ENCODE measurements around the gene KRTAP10-7.

KRTAP10-7 gene

GRCh38 chr21:44575307-44576024, 24.9 kb upstream of the KRTAP10-7 start:
- TF ChIP-seq POLR2AphosphoS5 (IDR thresholded peaks at IDR 0.05; ENCODE audit: low read depth, low read length), result no peak
- no peak for TF ChIP-seq TAF1 (IDR thresholded peaks at IDR 0.05; ENCODE audit: borderline replicate concordance, insufficient read depth, low read length)
- TF ChIP-seq FOXP2 (optimal IDR thresholded peaks at IDR 0.05; ENCODE audit: borderline replicate concordance, extremely low read depth, extremely low read length, insufficient read depth), result no peak
- TF ChIP-seq, protein P1, sequence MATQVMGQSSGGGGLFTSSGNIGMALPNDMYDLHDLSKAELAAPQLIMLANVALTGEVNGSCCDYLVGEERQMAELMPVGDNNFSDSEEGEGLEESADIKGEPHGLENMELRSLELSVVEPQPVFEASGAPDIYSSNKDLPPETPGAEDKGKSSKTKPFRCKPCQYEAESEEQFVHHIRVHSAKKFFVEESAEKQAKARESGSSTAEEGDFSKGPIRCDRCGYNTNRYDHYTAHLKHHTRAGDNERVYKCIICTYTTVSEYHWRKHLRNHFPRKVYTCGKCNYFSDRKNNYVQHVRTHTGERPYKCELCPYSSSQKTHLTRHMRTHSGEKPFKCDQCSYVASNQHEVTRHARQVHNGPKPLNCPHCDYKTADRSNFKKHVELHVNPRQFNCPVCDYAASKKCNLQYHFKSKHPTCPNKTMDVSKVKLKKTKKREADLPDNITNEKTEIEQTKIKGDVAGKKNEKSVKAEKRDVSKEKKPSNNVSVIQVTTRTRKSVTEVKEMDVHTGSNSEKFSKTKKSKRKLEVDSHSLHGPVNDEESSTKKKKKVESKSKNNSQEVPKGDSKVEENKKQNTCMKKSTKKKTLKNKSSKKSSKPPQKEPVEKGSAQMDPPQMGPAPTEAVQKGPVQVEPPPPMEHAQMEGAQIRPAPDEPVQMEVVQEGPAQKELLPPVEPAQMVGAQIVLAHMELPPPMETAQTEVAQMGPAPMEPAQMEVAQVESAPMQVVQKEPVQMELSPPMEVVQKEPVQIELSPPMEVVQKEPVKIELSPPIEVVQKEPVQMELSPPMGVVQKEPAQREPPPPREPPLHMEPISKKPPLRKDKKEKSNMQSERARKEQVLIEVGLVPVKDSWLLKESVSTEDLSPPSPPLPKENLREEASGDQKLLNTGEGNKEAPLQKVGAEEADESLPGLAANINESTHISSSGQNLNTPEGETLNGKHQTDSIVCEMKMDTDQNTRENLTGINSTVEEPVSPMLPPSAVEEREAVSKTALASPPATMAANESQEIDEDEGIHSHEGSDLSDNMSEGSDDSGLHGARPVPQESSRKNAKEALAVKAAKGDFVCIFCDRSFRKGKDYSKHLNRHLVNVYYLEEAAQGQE (IDR thresholded peaks at IDR 0.05; ENCODE audit: insufficient read depth in 1 of 2, low read depth in 2 of 2, low read length in 2 of 2), result no peak
- TF ChIP-seq SIN3A (IDR thresholded peaks at IDR 0.05; ENCODE audit: borderline replicate concordance, insufficient read depth, low read length), result no peak

GRCh38 chr21:44576025-44576420, 24.4 kb upstream of the KRTAP10-7 start:
- no peak for TF ChIP-seq FOXP2 (optimal IDR thresholded peaks at IDR 0.05; ENCODE audit: borderline replicate concordance, extremely low read depth, extremely low read length, insufficient read depth)
- no peak for TF ChIP-seq SIN3A (IDR thresholded peaks at IDR 0.05; ENCODE audit: borderline replicate concordance, insufficient read depth, low read length)
- no peak for TF ChIP-seq POLR2AphosphoS5 (IDR thresholded peaks at IDR 0.05; ENCODE audit: low read depth, low read length)
- TF ChIP-seq, protein P1 (IDR thresholded peaks at IDR 0.05; ENCODE audit: insufficient read depth in 1 of 2, low read depth in 2 of 2, low read length in 2 of 2), result no peak
- no peak for TF ChIP-seq TAF1 (IDR thresholded peaks at IDR 0.05; ENCODE audit: borderline replicate concordance, insufficient read depth, low read length)

DNA sequence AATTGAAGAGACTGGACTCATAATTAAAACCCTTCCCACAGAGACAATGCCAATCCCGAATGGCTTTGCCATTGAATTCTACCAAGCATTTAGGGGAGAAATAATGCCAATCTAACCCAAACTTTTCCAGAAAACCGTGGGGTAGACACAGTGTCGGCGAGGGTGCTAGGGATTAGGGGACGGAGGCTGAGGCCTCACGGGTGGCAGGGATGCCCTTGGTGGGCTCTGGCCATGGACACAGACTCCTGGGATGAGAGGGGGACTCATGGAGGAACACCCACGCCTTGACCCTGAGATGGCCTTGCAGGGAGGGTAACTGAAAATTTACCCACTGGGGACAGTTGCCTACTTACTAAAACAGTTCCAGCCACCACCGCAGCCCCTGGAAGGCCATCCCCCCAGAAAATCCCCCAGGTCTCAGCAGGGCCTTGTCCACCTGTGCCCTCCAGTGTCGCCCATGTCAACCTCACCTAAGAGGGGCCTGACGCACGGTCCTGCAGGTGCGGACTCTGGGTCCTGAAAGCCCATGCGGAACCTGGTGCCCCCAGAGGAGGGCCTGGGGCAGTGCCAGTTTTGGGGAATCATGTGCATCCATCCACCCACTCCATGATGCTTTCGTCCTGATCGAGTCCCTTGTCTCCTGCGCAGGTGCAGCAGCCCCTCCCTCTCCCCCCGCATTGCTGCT, 21.9 kb upstream of the KRTAP10-7 start:
- TF ChIP-seq POLR2AphosphoS5 (IDR thresholded peaks at IDR 0.05; ENCODE audit: low read depth, low read length) (no peak), SIN3A (IDR thresholded peaks at IDR 0.05; ENCODE audit: borderline replicate concordance, insufficient read depth, low read length) (no peak), FOXP2 (optimal IDR thresholded peaks at IDR 0.05; ENCODE audit: borderline replicate concordance, extremely low read depth, extremely low read length, insufficient read depth) (no peak), TAF1 (IDR thresholded peaks at IDR 0.05; ENCODE audit: borderline replicate concordance, insufficient read depth, low read length) (no peak)
- TF ChIP-seq, protein P1 (IDR thresholded peaks at IDR 0.05; ENCODE audit: insufficient read depth in 1 of 2, low read depth in 2 of 2, low read length in 2 of 2), result no peak

DNA sequence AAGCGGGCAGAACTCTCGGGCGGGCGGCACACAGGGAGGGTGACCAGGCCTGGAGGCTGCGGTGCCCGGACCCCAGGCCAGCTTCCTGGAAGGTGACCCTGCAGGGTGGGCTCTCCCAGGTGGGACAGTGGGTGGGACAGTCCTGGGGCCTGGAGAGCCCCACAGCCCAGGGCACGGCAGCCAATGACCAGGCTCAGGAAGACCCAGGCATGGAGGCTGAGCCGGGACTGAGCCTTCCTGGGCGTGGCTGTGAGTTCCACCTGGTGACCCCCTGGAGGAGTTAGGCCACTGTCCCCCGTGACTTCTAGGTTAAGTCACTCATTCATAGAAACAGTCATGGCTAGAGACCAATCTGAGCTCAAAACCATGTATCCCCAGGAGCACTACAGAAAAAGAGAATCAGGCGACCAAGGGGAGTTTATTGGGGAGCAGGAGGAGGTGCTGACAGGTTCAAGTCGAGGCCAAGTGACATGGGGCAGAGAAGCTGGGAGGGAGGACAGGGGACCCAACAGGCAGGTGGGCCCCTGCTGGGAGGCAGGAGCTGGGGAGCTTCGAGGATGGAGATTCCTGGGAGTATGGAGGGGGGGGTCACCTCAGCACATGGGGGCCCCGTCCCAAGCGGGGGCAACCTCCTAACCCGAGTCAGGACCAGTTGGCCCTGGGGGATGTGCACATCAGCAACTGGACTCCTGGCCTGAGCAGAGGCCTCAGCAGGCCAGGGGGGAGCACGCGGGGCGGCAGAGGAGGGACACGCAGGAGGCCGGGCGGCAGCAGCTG, 21.2 kb upstream of the KRTAP10-7 start:
- no peak for TF ChIP-seq FOXP2 (optimal IDR thresholded peaks at IDR 0.05; ENCODE audit: borderline replicate concordance, extremely low read depth, extremely low read length, insufficient read depth)

DNA sequence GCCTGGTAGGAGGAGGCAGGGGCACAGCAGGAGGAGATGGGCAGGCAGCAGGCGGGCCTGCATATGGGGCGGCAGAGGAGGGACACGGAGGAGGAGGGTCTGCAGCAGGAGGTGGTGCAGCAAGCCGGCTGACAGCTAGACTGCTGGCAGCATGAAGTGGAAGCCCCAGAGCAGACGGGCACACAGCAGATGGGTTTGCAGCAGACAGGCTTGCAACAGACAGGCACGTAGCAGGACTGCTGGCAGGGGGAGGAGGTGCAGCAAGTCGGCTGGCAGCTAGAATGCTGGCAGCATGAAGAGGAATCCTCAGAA, 20.6 kb upstream of the KRTAP10-7 start:
- TF ChIP-seq SIN3A (IDR thresholded peaks at IDR 0.05; ENCODE audit: borderline replicate concordance, insufficient read depth, low read length) (no peak), FOXP2 (optimal IDR thresholded peaks at IDR 0.05; ENCODE audit: borderline replicate concordance, extremely low read depth, extremely low read length, insufficient read depth) (no peak), TAF1 (IDR thresholded peaks at IDR 0.05; ENCODE audit: borderline replicate concordance, insufficient read depth, low read length) (no peak), POLR2AphosphoS5 (IDR thresholded peaks at IDR 0.05; ENCODE audit: low read depth, low read length) (no peak)
- TF ChIP-seq, protein P1 (IDR thresholded peaks at IDR 0.05; ENCODE audit: insufficient read depth in 1 of 2, low read depth in 2 of 2, low read length in 2 of 2), result no peak

All from PFSK-1 (cell line).